C4-2B (cell line): Measurements from ENCODE around the gene SSTR1.

Experiments used
- ZFX ChIP-seq: fragments of 450-650 bp; IDR thresholded peaks from 2 replicates; pipeline ENCODE4 v1.6.1; 2017
- TF ChIP-seq, protein P1 (sequence below): fragments of 450-650 bp; conservative IDR thresholded peaks from 2 replicates; pipeline ENCODE4 v1.5.1; 2017; ENCODE audit warnings: mild to moderate bottlenecking

DNA sequence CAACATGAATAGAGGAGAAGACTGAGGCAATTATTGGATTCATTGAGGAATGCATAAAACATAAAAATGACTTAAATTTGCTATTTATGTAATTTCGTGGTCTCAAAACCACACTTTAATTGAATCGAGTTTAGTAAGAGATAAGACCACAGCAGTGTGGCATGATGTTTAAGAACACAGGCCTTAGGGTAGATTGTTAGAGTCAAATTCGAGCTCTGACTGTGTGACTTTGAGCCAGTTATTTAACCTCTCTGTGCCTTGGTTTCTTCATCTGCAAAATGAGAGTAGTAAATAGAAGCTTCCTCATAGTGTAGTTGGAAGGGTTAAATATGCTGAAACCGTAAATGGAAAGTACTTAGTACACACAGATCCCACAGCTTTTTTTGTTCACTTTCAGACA lies 9.3 kb upstream of the SSTR1 start:
- TF ChIP-seq, protein P1, sequence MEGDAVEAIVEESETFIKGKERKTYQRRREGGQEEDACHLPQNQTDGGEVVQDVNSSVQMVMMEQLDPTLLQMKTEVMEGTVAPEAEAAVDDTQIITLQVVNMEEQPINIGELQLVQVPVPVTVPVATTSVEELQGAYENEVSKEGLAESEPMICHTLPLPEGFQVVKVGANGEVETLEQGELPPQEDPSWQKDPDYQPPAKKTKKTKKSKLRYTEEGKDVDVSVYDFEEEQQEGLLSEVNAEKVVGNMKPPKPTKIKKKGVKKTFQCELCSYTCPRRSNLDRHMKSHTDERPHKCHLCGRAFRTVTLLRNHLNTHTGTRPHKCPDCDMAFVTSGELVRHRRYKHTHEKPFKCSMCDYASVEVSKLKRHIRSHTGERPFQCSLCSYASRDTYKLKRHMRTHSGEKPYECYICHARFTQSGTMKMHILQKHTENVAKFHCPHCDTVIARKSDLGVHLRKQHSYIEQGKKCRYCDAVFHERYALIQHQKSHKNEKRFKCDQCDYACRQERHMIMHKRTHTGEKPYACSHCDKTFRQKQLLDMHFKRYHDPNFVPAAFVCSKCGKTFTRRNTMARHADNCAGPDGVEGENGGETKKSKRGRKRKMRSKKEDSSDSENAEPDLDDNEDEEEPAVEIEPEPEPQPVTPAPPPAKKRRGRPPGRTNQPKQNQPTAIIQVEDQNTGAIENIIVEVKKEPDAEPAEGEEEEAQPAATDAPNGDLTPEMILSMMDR = no peak
- TF ChIP-seq ZFX = no peak
